WERI-Rb-1 (cell line): Measurements from ENCODE around the gene FOLR1.

Source experiments
- DNase-seq: peaks from one replicate; pipeline ENCODE4 v3.0.0-alpha.2; 2020
- H3K27ac ChIP-seq: fragments of 250-450 bp; sonication (Bioruptor Pico); 2 replicates; pipeline ENCODE4 v1.5.1; 2020; ENCODE audit warnings: mild to moderate bottlenecking, moderate library complexity
- H3K27me3 ChIP-seq: fragments of 250-450 bp; sonication (Bioruptor Pico); 2 replicates; pipeline ENCODE4 v1.5.1; 2021; ENCODE audit warnings: mild to moderate bottlenecking, low read depth, moderate library complexity; ENCODE audit not compliant: insufficient read depth, severe bottlenecking
- H3K36me3 ChIP-seq: fragments of 250-450 bp; sonication (Bioruptor Pico); 2 replicates; pipeline ENCODE4 v1.5.1; 2020; ENCODE audit warnings: mild to moderate bottlenecking, moderate library complexity
- H3K4me3 ChIP-seq: 2 replicates; pipeline ENCODE4 v1.5.1; 2011; ENCODE audit warnings: low read depth, mild to moderate bottlenecking, control low read depth, low read length
- H3K9me3 ChIP-seq: fragments of 250-450 bp; sonication (Bioruptor Pico); 2 replicates; pipeline ENCODE4 v1.5.1; 2021; ENCODE audit warnings: mild to moderate bottlenecking, moderate library complexity; ENCODE audit not compliant: severe bottlenecking
- CTCF ChIP-seq: IDR thresholded peaks from 2 replicates; pipeline ENCODE4 v1.5.1; 2011; ENCODE audit warnings: low read depth, mild to moderate bottlenecking, control low read depth, inconsistent platforms, low read length

FOLR1 gene

GRCh38 chr11:72229336-72229924 lies 37.5 kb downstream of the FOLR1 start:
- no peak overlapping the region for H3K27ac ChIP-seq
- no peaks in the 10 kb centered on the region for H3K27me3 ChIP-seq
- H3K36me3 ChIP-seq = peaks cover 83% of the 10 kb centered on the region
- DNase-seq = no peak
- no peaks in the 10 kb centered on the region for H3K9me3 ChIP-seq
- H3K4me3 ChIP-seq = no peak overlapping the region
- no peak for TF ChIP-seq CTCF

GRCh38 chr11:72229925-72230763 lies 38.2 kb downstream of the FOLR1 start:
- H3K36me3 ChIP-seq = peaks cover 90% of the 10 kb centered on the region
- no peak overlapping the region for H3K27ac ChIP-seq
- H3K9me3 ChIP-seq = no peaks in the 10 kb centered on the region
- no peaks in the 10 kb centered on the region for H3K27me3 ChIP-seq
- DNase-seq = no peak
- no peak overlapping the region for H3K4me3 ChIP-seq
- TF ChIP-seq CTCF = no peak

GRCh38 chr11:72230764-72231365 lies 38.9 kb downstream of the FOLR1 start:
- no peak for DNase-seq
- no peaks in the 10 kb centered on the region for H3K27me3 ChIP-seq
- peaks cover 96% of the 10 kb centered on the region for H3K36me3 ChIP-seq
- H3K27ac ChIP-seq = no peak overlapping the region
- no peak overlapping the region for H3K4me3 ChIP-seq
- TF ChIP-seq CTCF = no peak
- H3K9me3 ChIP-seq = no peaks in the 10 kb centered on the region

- H3K36me3 ChIP-seq = peaks cover 98% of the 10 kb centered on the region
- no peak overlapping the region for H3K4me3 ChIP-seq
- DNase-seq = no peak
- no peaks in the 10 kb centered on the region for H3K9me3 ChIP-seq
- no peak for TF ChIP-seq CTCF
- H3K27ac ChIP-seq = no peak overlapping the region
- H3K27me3 ChIP-seq = no peaks in the 10 kb centered on the region
Measured at GRCh38 chr11:72231396-72232259, 39.7 kb downstream of the FOLR1 start.

- DNase-seq = no peak
Measured at GRCh38 chr11:72232260-72233055, 40.5 kb downstream of the FOLR1 start.

More at GRCh38 chr11:72232260-72233055, 40.5 kb downstream of the FOLR1 start:
- Histone ChIP-seq H3K27ac (no peak overlapping the region), H3K36me3 (peaks cover 98% of the 10 kb centered on the region), H3K27me3 (no peaks in the 10 kb centered on the region), H3K9me3 (no peaks in the 10 kb centered on the region), H3K4me3 (no peak overlapping the region)
- no peak for TF ChIP-seq CTCF
